Measurements from ENCODE around the gene TBC1D5.

The TBC1D5 gene

GRCh38 chr3:17373304-17373703, 369.1 kb downstream of the TBC1D5 start:
- no peak for TF ChIP-seq CTCF (IDR thresholded peaks at IDR 0.05; ENCODE audit: borderline replicate concordance, insufficient read depth, low read depth, low read length)
- no peak overlapping the region for H3K4me3 ChIP-seq (ENCODE audit: low read depth, low read length)

GRCh38 chr3:17372362-17373210, 369.8 kb downstream of the TBC1D5 start:
- no peak overlapping the region for H3K4me3 ChIP-seq (ENCODE audit: low read depth, low read length)
- no peak for TF ChIP-seq CTCF (IDR thresholded peaks at IDR 0.05; ENCODE audit: borderline replicate concordance, insufficient read depth, low read depth, low read length)

GRCh38 chr3:17369973-17370372, 372.5 kb downstream of the TBC1D5 start:
- TF ChIP-seq CTCF (IDR thresholded peaks at IDR 0.05; ENCODE audit: borderline replicate concordance, insufficient read depth, low read depth, low read length) = no peak

GRCh38 chr3:17367171-17367570, 375.3 kb downstream of the TBC1D5 start:
- H3K4me3 ChIP-seq (ENCODE audit: low read depth, low read length) = no peak overlapping the region
- no peak for TF ChIP-seq CTCF (IDR thresholded peaks at IDR 0.05; ENCODE audit: borderline replicate concordance, insufficient read depth, low read depth, low read length)

More at GRCh38 chr3:17369973-17370372, 372.5 kb downstream of the TBC1D5 start:
- H3K4me3 ChIP-seq (ENCODE audit: low read depth, low read length) = no peak overlapping the region

GRCh38 chr3:17360991-17361390, 381.4 kb downstream of the TBC1D5 start:
- no peak overlapping the region for H3K4me3 ChIP-seq (ENCODE audit: low read depth, low read length)

GRCh38 chr3:17359911-17360310, 382.5 kb downstream of the TBC1D5 start:
- TF ChIP-seq CTCF (IDR thresholded peaks at IDR 0.05; ENCODE audit: borderline replicate concordance, insufficient read depth, low read depth, low read length) = no peak
- no peak overlapping the region for H3K4me3 ChIP-seq (ENCODE audit: low read depth, low read length)

More at GRCh38 chr3:17360991-17361390, 381.4 kb downstream of the TBC1D5 start:
- no peak for TF ChIP-seq CTCF (IDR thresholded peaks at IDR 0.05; ENCODE audit: borderline replicate concordance, insufficient read depth, low read depth, low read length)

Measured in GM12875 (cell line).